Epithelial cell of proximal tubule (primary cell): ENCODE results near the gene ACSS2. TPM values are rescaled to one million over a fixed set of nuclear protein-coding genes. Genes with fewer than 3 reads are reported as not detected.

Experiments used
- DNase-seq: peaks from one replicate; pipeline ENCODE4 v3.0.0-alpha.2; 2011; ENCODE audit warnings: low read depth
- H3K4me3 ChIP-seq: 2 replicates; pipeline ENCODE4 v1.5.1; 2011; ENCODE audit warnings: low read depth, mild to moderate bottlenecking, low read length
- CTCF ChIP-seq: conservative IDR thresholded peaks from 2 replicates; pipeline ENCODE4 v1.5.1; 2012; ENCODE audit warnings: low read depth, mild to moderate bottlenecking, low read length
- total RNA-seq: library from RNA; depleted of rRNA; stranded (reverse); fragments of >200 nt; gene quantifications from 2 replicates; pipeline ENCODE4 v1.2.3, GENCODE V29; 2015

ACSS2 gene
- total RNA-seq, 1 donor from 2014 or later = 24.3 TPM

GRCh38 chr20:34848597-34848996 is 27.8 kb upstream of the ACSS2 start:
- no peak overlapping the region for H3K4me3 ChIP-seq
- no peak for TF ChIP-seq CTCF
- DNase-seq = no peak

DNA sequence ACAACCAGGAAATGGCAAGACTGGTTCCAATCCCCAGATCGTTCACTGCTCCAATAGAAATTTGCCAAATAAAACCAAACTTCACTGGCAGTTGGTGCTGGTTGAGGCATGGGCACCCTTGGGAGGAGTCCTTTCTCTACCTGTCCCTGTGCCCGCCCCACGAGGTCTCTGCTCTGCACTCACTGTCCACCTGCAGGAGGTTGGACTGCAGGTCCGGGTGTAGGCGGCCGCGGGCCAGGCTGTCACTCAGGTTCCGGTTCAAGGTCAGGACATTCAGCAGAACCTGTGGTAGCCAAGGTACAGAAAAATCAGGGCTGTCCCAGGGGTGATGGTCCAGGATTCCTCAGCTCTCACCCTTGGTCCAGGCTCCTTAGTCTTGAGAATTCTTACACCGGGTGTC is 26.6 kb upstream of the ACSS2 start:
- no peak for TF ChIP-seq CTCF
- DNase-seq = no peak
- H3K4me3 ChIP-seq = no peak overlapping the region

GRCh38 chr20:34850969-34851368 is 25.4 kb upstream of the ACSS2 start:
- DNase-seq = no peak
- H3K4me3 ChIP-seq = no peak overlapping the region
- no peak for TF ChIP-seq CTCF

GRCh38 chr20:34852298-34852697 is 24.1 kb upstream of the ACSS2 start:
- H3K4me3 ChIP-seq = no peak overlapping the region
- no peak for TF ChIP-seq CTCF
- DNase-seq = no peak

DNA sequence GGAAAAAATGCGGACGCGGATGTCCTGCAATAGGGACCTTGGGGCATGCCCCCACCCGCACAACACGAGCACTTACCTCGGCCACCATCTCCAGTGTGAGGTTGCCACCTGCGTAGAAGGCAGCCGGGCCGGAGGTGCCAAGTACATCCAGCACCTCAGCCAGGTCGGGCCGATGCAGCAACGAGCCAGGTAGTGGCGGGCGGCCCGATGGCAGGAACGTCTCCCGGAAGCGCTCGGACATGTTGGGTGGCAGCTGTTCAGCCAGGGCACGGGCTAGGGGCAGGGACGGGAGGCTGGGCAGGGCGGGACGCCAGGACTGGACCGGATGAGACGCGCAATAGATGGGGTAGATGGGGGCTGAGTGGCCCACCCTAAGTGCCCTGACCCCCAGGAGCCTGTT is 17.0 kb upstream of the ACSS2 start:
- no peak for TF ChIP-seq CTCF

DNA sequence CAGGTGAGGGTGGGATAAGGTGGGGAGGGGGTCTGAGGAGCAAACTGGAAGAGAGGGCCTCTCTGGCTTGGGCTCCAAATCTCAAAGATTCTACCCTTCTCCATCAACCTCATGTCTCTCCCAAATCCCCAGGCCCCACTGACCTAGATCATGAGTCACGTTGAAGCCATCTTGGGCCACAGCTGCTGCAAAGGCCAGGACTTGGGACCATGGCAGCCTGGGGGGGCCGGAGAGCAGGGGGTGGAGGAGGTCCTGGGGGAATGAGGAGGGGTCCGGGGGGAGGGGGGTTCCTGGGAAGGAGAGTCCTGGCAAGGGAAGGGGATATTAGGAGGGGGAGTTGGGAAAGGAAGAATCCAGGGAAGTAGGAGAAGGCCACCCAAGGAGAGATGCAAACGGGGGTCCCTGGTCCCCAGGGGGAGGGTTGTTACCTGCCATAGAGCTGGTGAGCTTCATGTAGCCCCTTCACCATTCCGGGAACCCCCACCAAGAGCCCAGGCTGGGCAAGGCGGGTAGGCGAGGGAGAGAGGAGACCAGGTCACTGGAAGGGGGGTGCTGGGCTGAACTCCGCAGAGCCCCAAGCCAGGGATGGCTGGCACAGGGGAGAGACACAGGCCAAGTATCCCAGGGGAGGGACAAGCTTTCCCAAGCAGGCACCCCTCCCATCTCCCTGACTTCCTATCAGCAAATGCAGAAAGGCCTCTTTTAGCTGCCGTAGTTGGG is 16.4 kb upstream of the ACSS2 start:
- no peak for DNase-seq
- no peak for TF ChIP-seq CTCF
- no peak overlapping the region for H3K4me3 ChIP-seq

More for the DNA sequence above, 17.0 kb upstream of the ACSS2 start:
- no peak overlapping the region for H3K4me3 ChIP-seq
- no peak for DNase-seq
